Liver (tissue), 3 donors: ENCODE results near the gene TRIP6.

Source experiments
- EGR1 ChIP-seq, 2 donors: IDR thresholded peaks; 2 replicates each; pipeline ENCODE4 v1.6.1; 2016 to 2018; ENCODE audit warnings: antibody characterized with exemption in 2 of 2, low read depth in 2 of 2
- GABPA ChIP-seq, 2 donors: IDR thresholded peaks in 1 of 2; conservative IDR thresholded peaks in 1 of 2; 2 replicates each; pipeline ENCODE4 v1.6.1; 2016; ENCODE audit warnings: antibody characterized with exemption in 2 of 2, mild to moderate bottlenecking in 1 of 2, moderate library complexity in 1 of 2
- HNF4A ChIP-seq, 2 donors: conservative IDR thresholded peaks; 2 replicates each; pipeline ENCODE4 v1.6.1; 2016; ENCODE audit warnings: antibody characterized with exemption in 2 of 2, mild to moderate bottlenecking in 2 of 2
- RAD21 ChIP-seq, 2 donors: IDR thresholded peaks; 2 replicates each; pipeline ENCODE4 v1.6.1; 2016; ENCODE audit warnings: antibody characterized with exemption in 2 of 2, mild to moderate bottlenecking in 2 of 2
- SP1 ChIP-seq: IDR thresholded peaks from 2 replicates; pipeline ENCODE4 v1.6.1; 2018; ENCODE audit warnings: antibody characterized with exemption, mild to moderate bottlenecking
- YY1 ChIP-seq: IDR thresholded peaks from 2 replicates; pipeline ENCODE4 v1.6.1; 2016; ENCODE audit warnings: antibody characterized with exemption, mild to moderate bottlenecking
- TF ChIP-seq, protein P1 (sequence below): fragments of 150-350 bp; IDR thresholded peaks from 2 replicates; pipeline ENCODE4 v1.5.1; 2017; ENCODE audit warnings: improper control_type of control experiment, low read depth, low read length; ENCODE audit not compliant: missing input control
- TF ChIP-seq, protein P2 (sequence below): IDR thresholded peaks from 2 replicates; pipeline ENCODE4 v1.6.1; 2016; ENCODE audit warnings: antibody characterized with exemption
- donor health status: healthy.
- donor health status: healthy.

- TF ChIP-seq, protein P1, sequence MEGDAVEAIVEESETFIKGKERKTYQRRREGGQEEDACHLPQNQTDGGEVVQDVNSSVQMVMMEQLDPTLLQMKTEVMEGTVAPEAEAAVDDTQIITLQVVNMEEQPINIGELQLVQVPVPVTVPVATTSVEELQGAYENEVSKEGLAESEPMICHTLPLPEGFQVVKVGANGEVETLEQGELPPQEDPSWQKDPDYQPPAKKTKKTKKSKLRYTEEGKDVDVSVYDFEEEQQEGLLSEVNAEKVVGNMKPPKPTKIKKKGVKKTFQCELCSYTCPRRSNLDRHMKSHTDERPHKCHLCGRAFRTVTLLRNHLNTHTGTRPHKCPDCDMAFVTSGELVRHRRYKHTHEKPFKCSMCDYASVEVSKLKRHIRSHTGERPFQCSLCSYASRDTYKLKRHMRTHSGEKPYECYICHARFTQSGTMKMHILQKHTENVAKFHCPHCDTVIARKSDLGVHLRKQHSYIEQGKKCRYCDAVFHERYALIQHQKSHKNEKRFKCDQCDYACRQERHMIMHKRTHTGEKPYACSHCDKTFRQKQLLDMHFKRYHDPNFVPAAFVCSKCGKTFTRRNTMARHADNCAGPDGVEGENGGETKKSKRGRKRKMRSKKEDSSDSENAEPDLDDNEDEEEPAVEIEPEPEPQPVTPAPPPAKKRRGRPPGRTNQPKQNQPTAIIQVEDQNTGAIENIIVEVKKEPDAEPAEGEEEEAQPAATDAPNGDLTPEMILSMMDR = no peak
- TF ChIP-seq GABPA (IDR thresholded peaks at IDR 0.05 in 1 of 2, conservative IDR thresholded peaks at IDR 0.05 in 1 of 2) = no peak
- no peak for TF ChIP-seq YY1
- TF ChIP-seq EGR1 (IDR thresholded peaks at IDR 0.05; ENCODE audit: low read depth in 2 of 2) = no peak
- TF ChIP-seq, protein P2, sequence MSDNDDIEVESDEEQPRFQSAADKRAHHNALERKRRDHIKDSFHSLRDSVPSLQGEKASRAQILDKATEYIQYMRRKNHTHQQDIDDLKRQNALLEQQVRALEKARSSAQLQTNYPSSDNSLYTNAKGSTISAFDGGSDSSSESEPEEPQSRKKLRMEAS = no peak
- no peak for TF ChIP-seq HNF4A (conservative IDR thresholded peaks at IDR 0.05)
- no peak for TF ChIP-seq SP1
- no peak for TF ChIP-seq RAD21 (IDR thresholded peaks at IDR 0.05)
Observed at GRCh38 chr7:100908512-100908911, 41.3 kb downstream of the TRIP6 start.
